ENCODE measurements around the gene ASPSCR1. TPM values are rescaled to one million over a fixed set of nuclear protein-coding genes. Genes with fewer than 3 reads are reported as not detected.
A peak's percentile ranks its signal among the peaks of the same experiment; 100 is the strongest.

Gene ASPSCR1
- total and polyA plus RNA-seq, 2 of the 13 experiments (the other 11 are each of a cell fraction or from before 2014, with no cell fraction given), result 274 to 314 TPM

DNA sequence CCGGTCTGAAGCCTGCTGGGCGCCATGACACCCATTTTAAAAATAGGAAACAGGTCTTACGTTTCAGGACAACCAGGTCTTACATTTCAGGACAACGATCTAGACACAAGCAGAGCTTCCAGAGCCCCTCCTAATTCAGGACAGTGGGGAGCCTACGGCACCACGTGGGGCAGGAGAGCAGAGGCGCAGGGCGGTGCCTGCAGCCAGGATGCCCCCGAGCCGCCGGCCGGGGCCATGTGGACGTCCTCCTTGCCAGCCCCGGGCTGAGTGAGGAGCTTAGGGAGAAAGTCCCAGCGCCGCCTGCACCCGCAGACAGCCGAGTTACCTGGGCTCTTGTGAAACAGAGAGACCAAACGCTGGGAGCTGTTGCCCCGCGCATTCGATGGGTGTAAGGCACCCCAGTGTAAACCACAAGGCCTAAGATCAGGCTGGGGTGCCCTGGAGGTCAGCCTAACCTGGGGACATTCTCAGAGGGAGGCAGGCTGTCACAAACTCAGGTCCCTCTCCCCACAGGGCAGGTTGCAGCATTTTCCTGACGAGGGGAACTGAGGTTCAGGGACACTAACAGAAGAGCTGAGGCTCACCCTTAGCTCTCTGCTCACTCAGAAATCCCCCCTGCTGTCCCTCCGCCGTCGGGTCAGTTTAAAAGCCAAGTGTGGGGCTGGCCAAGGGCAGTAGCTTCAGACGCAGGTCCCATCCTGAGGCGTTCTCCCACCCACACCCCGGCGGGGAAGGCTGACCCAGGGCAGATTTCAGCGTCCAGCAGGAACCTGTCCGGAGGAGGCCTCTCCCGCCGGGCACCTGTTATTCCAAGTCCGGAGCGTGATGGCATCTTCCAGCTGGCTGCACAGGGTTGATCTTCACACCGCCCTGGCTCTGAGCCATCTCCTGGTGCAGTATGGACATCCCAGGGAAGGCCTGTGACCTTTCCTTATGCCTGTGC, 14.7 kb upstream of the ASPSCR1 start (continued):
- TF ChIP-seq ZBTB33 (CRISPR knock-in tag; IDR thresholded peaks at IDR 0.05) (peak; percentile 54; the same call in 1 of the 2 replicates), MAFF (IDR thresholded peaks at IDR 0.05; ENCODE audit: low read depth, low read length) (no peak), ZKSCAN8 (CRISPR knock-in tag; IDR thresholded peaks at IDR 0.05; ENCODE audit: borderline replicate concordance) (0 out of 2 replicates have a peak, but pooled peaks have one; percentile 39), AGO2 (optimal IDR thresholded peaks at IDR 0.05; ENCODE audit: low read depth, low read length) (peak; percentile 95), KDM2A (CRISPR knock-in tag; IDR thresholded peaks at IDR 0.05; ENCODE audit: borderline replicate concordance, low read depth) (peak; percentile 21), RARG (CRISPR knock-in tag; IDR thresholded peaks at IDR 0.05; ENCODE audit: low read depth) (no peak), ZNF230 (CRISPR knock-in tag; IDR thresholded peaks at IDR 0.05) (no peak; the same call in 1 of the 2 replicates), ZNF510 (CRISPR knock-in tag; IDR thresholded peaks at IDR 0.05; ENCODE audit: low read depth) (no peak), ELF3 (CRISPR knock-in tag; IDR thresholded peaks at IDR 0.05) (no peak), HIC2 (CRISPR knock-in tag; IDR thresholded peaks at IDR 0.05; ENCODE audit: low read depth) (no peak; the same call in 1 of the 2 replicates), ZSCAN21 (CRISPR knock-in tag; IDR thresholded peaks at IDR 0.05; ENCODE audit: borderline replicate concordance) (0 out of 2 replicates have a peak, but pooled peaks have one; percentile 32), RFX5 (IDR thresholded peaks at IDR 0.05; ENCODE audit: low read depth, low read length) (no peak), TBX3 (IDR thresholded peaks at IDR 0.05; ENCODE audit: borderline replicate concordance) (no peak)
- TF ChIP-seq, protein P1, sequence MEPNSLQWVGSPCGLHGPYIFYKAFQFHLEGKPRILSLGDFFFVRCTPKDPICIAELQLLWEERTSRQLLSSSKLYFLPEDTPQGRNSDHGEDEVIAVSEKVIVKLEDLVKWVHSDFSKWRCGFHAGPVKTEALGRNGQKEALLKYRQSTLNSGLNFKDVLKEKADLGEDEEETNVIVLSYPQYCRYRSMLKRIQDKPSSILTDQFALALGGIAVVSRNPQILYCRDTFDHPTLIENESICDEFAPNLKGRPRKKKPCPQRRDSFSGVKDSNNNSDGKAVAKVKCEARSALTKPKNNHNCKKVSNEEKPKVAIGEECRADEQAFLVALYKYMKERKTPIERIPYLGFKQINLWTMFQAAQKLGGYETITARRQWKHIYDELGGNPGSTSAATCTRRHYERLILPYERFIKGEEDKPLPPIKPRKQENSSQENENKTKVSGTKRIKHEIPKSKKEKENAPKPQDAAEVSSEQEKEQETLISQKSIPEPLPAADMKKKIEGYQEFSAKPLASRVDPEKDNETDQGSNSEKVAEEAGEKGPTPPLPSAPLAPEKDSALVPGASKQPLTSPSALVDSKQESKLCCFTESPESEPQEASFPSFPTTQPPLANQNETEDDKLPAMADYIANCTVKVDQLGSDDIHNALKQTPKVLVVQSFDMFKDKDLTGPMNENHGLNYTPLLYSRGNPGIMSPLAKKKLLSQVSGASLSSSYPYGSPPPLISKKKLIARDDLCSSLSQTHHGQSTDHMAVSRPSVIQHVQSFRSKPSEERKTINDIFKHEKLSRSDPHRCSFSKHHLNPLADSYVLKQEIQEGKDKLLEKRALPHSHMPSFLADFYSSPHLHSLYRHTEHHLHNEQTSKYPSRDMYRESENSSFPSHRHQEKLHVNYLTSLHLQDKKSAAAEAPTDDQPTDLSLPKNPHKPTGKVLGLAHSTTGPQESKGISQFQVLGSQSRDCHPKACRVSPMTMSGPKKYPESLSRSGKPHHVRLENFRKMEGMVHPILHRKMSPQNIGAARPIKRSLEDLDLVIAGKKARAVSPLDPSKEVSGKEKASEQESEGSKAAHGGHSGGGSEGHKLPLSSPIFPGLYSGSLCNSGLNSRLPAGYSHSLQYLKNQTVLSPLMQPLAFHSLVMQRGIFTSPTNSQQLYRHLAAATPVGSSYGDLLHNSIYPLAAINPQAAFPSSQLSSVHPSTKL (CRISPR knock-in tag; IDR thresholded peaks at IDR 0.05), result no peak; the same call in none of the 2 replicates
- TF ChIP-seq, protein P2, sequence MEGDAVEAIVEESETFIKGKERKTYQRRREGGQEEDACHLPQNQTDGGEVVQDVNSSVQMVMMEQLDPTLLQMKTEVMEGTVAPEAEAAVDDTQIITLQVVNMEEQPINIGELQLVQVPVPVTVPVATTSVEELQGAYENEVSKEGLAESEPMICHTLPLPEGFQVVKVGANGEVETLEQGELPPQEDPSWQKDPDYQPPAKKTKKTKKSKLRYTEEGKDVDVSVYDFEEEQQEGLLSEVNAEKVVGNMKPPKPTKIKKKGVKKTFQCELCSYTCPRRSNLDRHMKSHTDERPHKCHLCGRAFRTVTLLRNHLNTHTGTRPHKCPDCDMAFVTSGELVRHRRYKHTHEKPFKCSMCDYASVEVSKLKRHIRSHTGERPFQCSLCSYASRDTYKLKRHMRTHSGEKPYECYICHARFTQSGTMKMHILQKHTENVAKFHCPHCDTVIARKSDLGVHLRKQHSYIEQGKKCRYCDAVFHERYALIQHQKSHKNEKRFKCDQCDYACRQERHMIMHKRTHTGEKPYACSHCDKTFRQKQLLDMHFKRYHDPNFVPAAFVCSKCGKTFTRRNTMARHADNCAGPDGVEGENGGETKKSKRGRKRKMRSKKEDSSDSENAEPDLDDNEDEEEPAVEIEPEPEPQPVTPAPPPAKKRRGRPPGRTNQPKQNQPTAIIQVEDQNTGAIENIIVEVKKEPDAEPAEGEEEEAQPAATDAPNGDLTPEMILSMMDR (CRISPR knock-in tag; IDR thresholded peaks at IDR 0.05), result no peak
- TF ChIP-seq, protein P3, sequence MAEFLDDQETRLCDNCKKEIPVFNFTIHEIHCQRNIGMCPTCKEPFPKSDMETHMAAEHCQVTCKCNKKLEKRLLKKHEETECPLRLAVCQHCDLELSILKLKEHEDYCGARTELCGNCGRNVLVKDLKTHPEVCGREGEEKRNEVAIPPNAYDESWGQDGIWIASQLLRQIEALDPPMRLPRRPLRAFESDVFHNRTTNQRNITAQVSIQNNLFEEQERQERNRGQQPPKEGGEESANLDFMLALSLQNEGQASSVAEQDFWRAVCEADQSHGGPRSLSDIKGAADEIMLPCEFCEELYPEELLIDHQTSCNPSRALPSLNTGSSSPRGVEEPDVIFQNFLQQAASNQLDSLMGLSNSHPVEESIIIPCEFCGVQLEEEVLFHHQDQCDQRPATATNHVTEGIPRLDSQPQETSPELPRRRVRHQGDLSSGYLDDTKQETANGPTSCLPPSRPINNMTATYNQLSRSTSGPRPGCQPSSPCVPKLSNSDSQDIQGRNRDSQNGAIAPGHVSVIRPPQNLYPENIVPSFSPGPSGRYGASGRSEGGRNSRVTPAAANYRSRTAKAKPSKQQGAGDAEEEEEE (CRISPR knock-in tag; IDR thresholded peaks at IDR 0.05; ENCODE audit: borderline replicate concordance), result no peak
